Measurements from ENCODE around the gene SARDH. TPM values are rescaled to one million over a fixed set of nuclear protein-coding genes. Genes with fewer than 3 reads are reported as not detected.

The SARDH gene
- total and polyA plus RNA-seq, 2 of the 8 experiments (the other 6 are each of a cell fraction or from before 2014, with no cell fraction given) = 6.4 to 7.4 TPM

DNA sequence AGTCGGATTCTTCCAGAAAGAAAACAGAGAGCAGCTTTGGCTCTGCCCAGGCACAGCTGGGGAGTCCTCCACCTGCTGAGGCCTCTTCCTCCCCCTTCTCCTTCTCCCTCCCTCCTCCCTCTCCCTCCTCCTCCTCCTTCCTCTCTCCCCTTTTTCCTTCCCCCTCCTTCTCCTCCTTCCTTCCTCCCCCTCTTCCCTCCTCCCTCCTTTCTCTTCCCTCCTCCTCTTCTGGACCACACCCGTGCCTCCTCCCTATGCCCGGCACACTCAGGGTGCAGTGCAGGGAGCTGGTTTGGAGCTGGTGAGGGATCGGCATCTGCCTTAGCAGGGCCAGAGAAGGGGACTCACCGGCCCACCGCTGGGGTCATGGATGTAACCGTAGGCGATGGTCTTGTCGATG, 71.8 kb downstream of the SARDH start:
- no peak overlapping the region for H2BK20ac ChIP-seq (ENCODE audit: low read length)
- H4K91ac ChIP-seq (replicated peaks; ENCODE audit: insufficient read length, low read length) = no peak overlapping the region
- POLR2A ChIA-PET (ENCODE audit: partially characterized antibody) = interaction anchor here (0.8 to 2.7 kb wide), 2 partner anchors 10 to 27 kb away, joined by 3 to 7 read pairs; no protein-coding TSS in a partner anchor
- no peak overlapping the region for H2BK12ac ChIP-seq (ENCODE audit: low read depth, low read length)
- WGBS, 2 experiments (ENCODE audit: extremely low coverage in 1 of 2, insufficient coverage in 1 of 2, insufficient read length in 1 of 2, insufficient replicate concordance in 2 of 2, low coverage in 1 of 2, low lambda C conversion rate in 2 of 2, missing lambda C conversion rate in 1 of 2) = 100% methylated on average over 2 of the region's 9 CpGs; no CpG with 5 or more reads in 1 of the 2 experiments
- no peak overlapping the region for H3K18ac ChIP-seq (ENCODE audit: extremely low read depth, low read length)
- H4K20me1 ChIP-seq (replicated peaks in 1 of 2; ENCODE audit: control insufficient read depth in 1 of 2, insufficient read depth in 2 of 2, low read length in 2 of 2) = no peaks in the 10 kb centered on the region
- no peak overlapping the region for H3K4ac ChIP-seq (replicated peaks; ENCODE audit: insufficient read length, low read depth, low read length)
- H2BK120ac ChIP-seq (replicated peaks; ENCODE audit: low read depth, low read length) = no peak overlapping the region
- H3K23ac ChIP-seq (ENCODE audit: insufficient read length) = no peak overlapping the region
- H3K79me1 ChIP-seq (ENCODE audit: low read depth, low read length) = no peaks in the 10 kb centered on the region
- no peak overlapping the region for H3K27ac ChIP-seq (ENCODE audit: low read depth, low read length)
- no peak overlapping the region for H3K4me2 ChIP-seq (ENCODE audit: insufficient read depth in 1 of 2, low read depth in 2 of 2, low read length in 2 of 2)
- H3K56ac ChIP-seq (replicated peaks; ENCODE audit: insufficient read length, low read depth, low read length) = no peak overlapping the region
- H3K36me3 ChIP-seq (ENCODE audit: control insufficient read depth in 2 of 4, insufficient read depth in 4 of 4, low read length in 3 of 4) = no peaks in the 10 kb centered on the region
- no peaks in the 10 kb centered on the region for H3K23me2 ChIP-seq (ENCODE audit: low read depth, low read length)
- H3K9me3 ChIP-seq (ENCODE audit: insufficient read depth in 2 of 2, low read depth in 1 of 2, low read length in 1 of 2) = no peaks in the 10 kb centered on the region
- peaks cover 0 to 5% (median 0%) of the 10 kb centered on the region in 4 experiments; a peak in 3 of 7 replicates for H3K4me1 ChIP-seq (replicated peaks in 1 of 4; ENCODE audit: control insufficient read depth in 3 of 4, insufficient read depth in 4 of 4, low read length in 3 of 4)
- no peak overlapping the region for H3K9ac ChIP-seq (replicated peaks in 1 of 4; ENCODE audit: extremely low read depth in 1 of 4, low read depth in 3 of 4, low read length in 3 of 4)
- CTCF ChIA-PET (ENCODE audit: partially characterized antibody) = interaction anchor here (1.1 to 1.4 kb wide), 3 partner anchors 10 to 81 kb away, joined by 3 to 4 read pairs (median 3); no protein-coding TSS in a partner anchor
- no peak overlapping the region for H2AFZ ChIP-seq (ENCODE audit: low read length)
- H3K79me2 ChIP-seq (ENCODE audit: control insufficient read depth in 1 of 2, insufficient read depth in 2 of 2, low read length in 2 of 2) = no peaks in the 10 kb centered on the region
- no peaks in the 10 kb centered on the region; a peak in 1 of 7 replicates for H3K27me3 ChIP-seq (replicated peaks in 1 of 4; ENCODE audit: control insufficient read depth in 3 of 4, extremely low read depth in 1 of 4, insufficient read depth in 3 of 4, low read length in 3 of 4)
- H2AK5ac ChIP-seq (ENCODE audit: low read depth, low read length) = no peak overlapping the region
- H4K5ac ChIP-seq (ENCODE audit: insufficient read length, low read depth, low read length) = no peak overlapping the region
- H3K14ac ChIP-seq (ENCODE audit: insufficient read length) = no peak overlapping the region
- no peak overlapping the region for H3K4me3 ChIP-seq (ENCODE audit: extremely low read depth in 1 of 4, insufficient read depth in 2 of 4, low read depth in 3 of 4, low read length in 4 of 4)
- DNase-seq (ENCODE audit: low read depth in 1 of 2, low spot score in 2 of 2) (no peak), FAIRE-seq (no peak)
- H2BK15ac ChIP-seq (ENCODE audit: low read length) = no peak overlapping the region
- H4K8ac ChIP-seq (ENCODE audit: extremely low read depth, insufficient read depth, low read length) = peak overlapping the region; percentile 57; the same call in 1 of the 2 replicates
- no peak overlapping the region for H2BK5ac ChIP-seq (ENCODE audit: low read depth, low read length)
- TF ChIP-seq, protein P1, sequence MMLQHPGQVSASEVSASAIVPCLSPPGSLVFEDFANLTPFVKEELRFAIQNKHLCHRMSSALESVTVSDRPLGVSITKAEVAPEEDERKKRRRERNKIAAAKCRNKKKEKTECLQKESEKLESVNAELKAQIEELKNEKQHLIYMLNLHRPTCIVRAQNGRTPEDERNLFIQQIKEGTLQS (IDR thresholded peaks at IDR 0.05; ENCODE audit: insufficient read depth, low read depth, low read length) = no peak
- no peak for TF ChIP-seq POLR2AphosphoS5 (IDR thresholded peaks at IDR 0.05; ENCODE audit: low read depth, low read length)
- TF ChIP-seq NRF1 (IDR thresholded peaks at IDR 0.05; ENCODE audit: low read depth, low read length) = no peak
- TF ChIP-seq TCF12 (IDR thresholded peaks at IDR 0.05; ENCODE audit: low read depth, low read length) = no peak
- no peak for TF ChIP-seq KDM4A (IDR thresholded peaks at IDR 0.05; ENCODE audit: low read depth, low read length, severe bottlenecking)
- TF ChIP-seq TBP (IDR thresholded peaks at IDR 0.05; ENCODE audit: low read depth, low read length) = no peak
- no peak for TF ChIP-seq PHF8 (conservative IDR thresholded peaks at IDR 0.05; ENCODE audit: low read depth, low read length)
- TF ChIP-seq CBX5 (IDR thresholded peaks at IDR 0.05; ENCODE audit: low read depth, low read length) = no peak
- TF ChIP-seq, protein P2, sequence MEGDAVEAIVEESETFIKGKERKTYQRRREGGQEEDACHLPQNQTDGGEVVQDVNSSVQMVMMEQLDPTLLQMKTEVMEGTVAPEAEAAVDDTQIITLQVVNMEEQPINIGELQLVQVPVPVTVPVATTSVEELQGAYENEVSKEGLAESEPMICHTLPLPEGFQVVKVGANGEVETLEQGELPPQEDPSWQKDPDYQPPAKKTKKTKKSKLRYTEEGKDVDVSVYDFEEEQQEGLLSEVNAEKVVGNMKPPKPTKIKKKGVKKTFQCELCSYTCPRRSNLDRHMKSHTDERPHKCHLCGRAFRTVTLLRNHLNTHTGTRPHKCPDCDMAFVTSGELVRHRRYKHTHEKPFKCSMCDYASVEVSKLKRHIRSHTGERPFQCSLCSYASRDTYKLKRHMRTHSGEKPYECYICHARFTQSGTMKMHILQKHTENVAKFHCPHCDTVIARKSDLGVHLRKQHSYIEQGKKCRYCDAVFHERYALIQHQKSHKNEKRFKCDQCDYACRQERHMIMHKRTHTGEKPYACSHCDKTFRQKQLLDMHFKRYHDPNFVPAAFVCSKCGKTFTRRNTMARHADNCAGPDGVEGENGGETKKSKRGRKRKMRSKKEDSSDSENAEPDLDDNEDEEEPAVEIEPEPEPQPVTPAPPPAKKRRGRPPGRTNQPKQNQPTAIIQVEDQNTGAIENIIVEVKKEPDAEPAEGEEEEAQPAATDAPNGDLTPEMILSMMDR (IDR thresholded peaks at IDR 0.05; ENCODE audit: control extremely low read depth in 1 of 3, insufficient read depth in 1 of 3, low read depth in 1 of 3, low read length in 3 of 3) = no peak
- TF ChIP-seq CEBPB (IDR thresholded peaks at IDR 0.05; ENCODE audit: low read depth, low read length) = no peak
- no peak for TF ChIP-seq CREB1 (IDR thresholded peaks at IDR 0.05)
- TF ChIP-seq JUND (IDR thresholded peaks at IDR 0.05; ENCODE audit: low read length) = no peak
